ENCODE results near the gene LRRC71. TPM values are rescaled to one million over a fixed set of nuclear protein-coding genes. Genes with fewer than 3 reads are reported as not detected.

Gene LRRC71
- total and polyA plus RNA-seq, 2 experiments from 2014 or later: 0.24 TPM; not detected in 1

GRCh38 chr1:156931974-156932710, 11.7 kb downstream of the LRRC71 start:
- H3K27ac Mint-ChIP-seq: no peak overlapping the region
- H3K27me3 ChIP-seq (ENCODE audit: insufficient read depth): peaks cover 42% of the 10 kb centered on the region
- H3K36me3 Mint-ChIP-seq (ENCODE audit: low read depth): peaks cover 6% of the 10 kb centered on the region

More at GRCh38 chr1:156931974-156932710, 11.7 kb downstream of the LRRC71 start:
- Mint-ChIP-seq H3K4me1 (peaks cover 43% of the 10 kb centered on the region), H3K4me3 (no peak overlapping the region), H3K27me3 (ENCODE audit: insufficient read depth, low read depth, poor library complexity) (peaks cover 50% of the 10 kb centered on the region), H3K9me3 (no peaks in the 10 kb centered on the region; the same call in 2 of the 3 replicates)
- no peaks in the 10 kb centered on the region for H3F3A ChIP-seq (replicated peaks; ENCODE audit: low read depth)
- no peak for ATAC-seq
- DNase-seq (ENCODE audit: low spot score): no peak
- H4K20me1 ChIP-seq (replicated peaks; ENCODE audit: insufficient read depth): no peaks in the 10 kb centered on the region
- H3K27ac ChIP-seq (ENCODE audit: low read depth): no peak overlapping the region
- H3K4me2 ChIP-seq: no peak overlapping the region
- H3K36me3 ChIP-seq (ENCODE audit: insufficient read depth): no peaks in the 10 kb centered on the region
- H3K9me2 ChIP-seq (ENCODE audit: insufficient read depth): no peaks in the 10 kb centered on the region
- TF ChIP-seq CTCF (conservative IDR thresholded peaks at IDR 0.05; ENCODE audit: low read depth in 2 of 2): no peak
- TF ChIP-seq POLR2AphosphoS5 (IDR thresholded peaks at IDR 0.05; ENCODE audit: low read depth): no peak; the same call in 1 of the 2 replicates
- TF ChIP-seq CREB1 (CRISPR knock-in tag; IDR thresholded peaks at IDR 0.05; ENCODE audit: low read depth): no peak
- TF ChIP-seq ZNF114 (CRISPR knock-in tag; IDR thresholded peaks at IDR 0.05): no peak
- no peak for TF ChIP-seq REST (IDR thresholded peaks at IDR 0.05; ENCODE audit: unreplicated experiment)
- no peak for TF ChIP-seq ZNF462 (CRISPR knock-in tag; IDR thresholded peaks at IDR 0.05)
- no peak for TF ChIP-seq JUNB (IDR thresholded peaks at IDR 0.05; ENCODE audit: unreplicated experiment)
- TF ChIP-seq STAT1 (IDR thresholded peaks at IDR 0.05; ENCODE audit: unreplicated experiment): no peak
- TF ChIP-seq ZNF331 (CRISPR knock-in tag; IDR thresholded peaks at IDR 0.05; ENCODE audit: low read depth): no peak
- no peak for TF ChIP-seq EZH2phosphoT487 (IDR thresholded peaks at IDR 0.05; ENCODE audit: unreplicated experiment)
- H3K4me3 ChIP-seq: no peak overlapping the region
- no peaks in the 10 kb centered on the region; the same call in 1 of the 2 replicates for H3K4me1 ChIP-seq (ENCODE audit: insufficient read depth)
- H2AFZ ChIP-seq: no peak overlapping the region
- H3K79me2 ChIP-seq (replicated peaks; ENCODE audit: insufficient read depth): no peaks in the 10 kb centered on the region

Data from GM23338 (cell line).